Measurements from ENCODE around the gene LAMA3.

GRCh38 chr18:23752363-23752762 lies 63.1 kb downstream of the LAMA3 start:
- TF ChIP-seq EP300 (conservative IDR thresholded peaks at IDR 0.05; ENCODE audit: poor library complexity, severe bottlenecking) (no peak), EZH2 (IDR thresholded peaks at IDR 0.05; ENCODE audit: borderline replicate concordance, insufficient read depth, low read length, poor library complexity, severe bottlenecking) (no peak), CTCF (IDR thresholded peaks at IDR 0.05; ENCODE audit: poor library complexity, severe bottlenecking) (no peak), TAF1 (IDR thresholded peaks at IDR 0.05; ENCODE audit: low read depth) (no peak)
